Gastroesophageal sphincter (tissue), 4 donors: ENCODE results near the gene ARMC7. TPM values are rescaled to one million over a fixed set of nuclear protein-coding genes. Genes with fewer than 3 reads are reported as not detected.
"Not testable (repeated sequence)": the region's sequence is repeated elsewhere in the genome, so short reads cannot be mapped to it uniquely, and the experiment has no call there.

Experiments
- ATAC-seq: fragments of 150-250 bp; one replicate; pipeline ENCODE4 v1.9.1; 2016; ENCODE audit warnings: mild to moderate bottlenecking, moderate library complexity
- H3K27ac ChIP-seq, 4 donors: fragments of 200-600 bp; sonication (generic) in 3 of 4; 1 replicate in 3 of 4; 2 replicates in 1 of 4; pipeline ENCODE4 v1.5.1; 2016 to 2019
- H3K27me3 ChIP-seq: fragments of 200-600 bp; sonication (generic); one replicate; pipeline ENCODE4 v1.5.1; 2019
- H3K36me3 ChIP-seq, 2 donors: fragments of 200-600 bp; sonication (generic); one replicate each; pipeline ENCODE4 v1.5.1; 2019; ENCODE audit warnings: control low read depth in 1 of 2
- H3K4me1 ChIP-seq, 3 donors: fragments of 200-600 bp; sonication (generic); 1 replicate in 2 of 3; 2 replicates in 1 of 3; pipeline ENCODE4 v1.5.1; 2016 to 2019; ENCODE audit warnings: control low read depth in 2 of 3
- H3K4me3 ChIP-seq, 2 donors: fragments of 200-600 bp; sonication (generic); one replicate each; pipeline ENCODE4 v1.5.1; 2019; ENCODE audit warnings: mild to moderate bottlenecking in 1 of 2, moderate library complexity in 1 of 2
- H3K9me3 ChIP-seq, 3 donors: fragments of 200-600 bp; sonication (generic); one replicate each; pipeline ENCODE4 v1.5.1; 2017 to 2019; ENCODE audit warnings: control low read depth in 2 of 3
- CTCF ChIP-seq, 4 experiments: fragments of 200-600 bp in 2 of 4; fragments of 450-650 bp in 2 of 4; sonication (generic) in 1 of 4; IDR thresholded peaks; one replicate each; pipeline ENCODE4 v1.5.1; 2017 to 2019; ENCODE audit warnings: antibody characterized with exemption in 4 of 4, mild to moderate bottlenecking in 2 of 4, moderate library complexity in 2 of 4
- EP300 ChIP-seq: sonication (generic); formaldehyde crosslinking; IDR thresholded peaks from one replicate; pipeline ENCODE4 v1.6.1; 2017; ENCODE audit warnings: antibody characterized with exemption, mild to moderate bottlenecking
- POLR2A ChIP-seq, 2 donors: fragments of 450-650 bp; IDR thresholded peaks; one replicate each; pipeline ENCODE4 v1.6.1; 2017; ENCODE audit warnings: antibody characterized with exemption in 2 of 2, mild to moderate bottlenecking in 2 of 2, moderate library complexity in 1 of 2
- POLR2AphosphoS5 ChIP-seq: sonication (generic); formaldehyde crosslinking; IDR thresholded peaks from one replicate; pipeline ENCODE4 v1.6.1; 2017; ENCODE audit warnings: antibody characterized with exemption
- WGBS, 2 donors: methylation state at CpG; one replicate each; pipeline ENCODE4 v1.1.5; 2018; ENCODE audit warnings: low coverage in 1 of 2; 5-methylcytosine and 5-hydroxymethylcytosine counted together
- total RNA-seq, 4 donors: library from RNA; depleted of rRNA; stranded (reverse); fragments of >200 nt; gene quantifications; one replicate each; pipeline ENCODE4 v1.1.0, GENCODE V29; 2016

Gene ARMC7
- total RNA-seq, 4 donors from 2014 or later, result 2.4 to 6.1 (median 3.9) TPM

- ATAC-seq, result no peak
- Histone ChIP-seq H3K27ac (no peak overlapping the region), H3K27me3 (no peaks in the 10 kb centered on the region), H3K4me3 (no peak overlapping the region), H3K4me1 (peaks cover 0 to 23% (median 5%) of the 10 kb centered on the region in 3 donors), H3K9me3 (no peaks in the 10 kb centered on the region), H3K36me3 (peaks cover 0 to 20% of the 10 kb centered on the region in 2 donors)
- TF ChIP-seq POLR2AphosphoS5 (no peak), EP300 (no peak), POLR2A (IDR thresholded peaks at IDR 0.05) (no peak), CTCF (IDR thresholded peaks at IDR 0.05) (no peak)
- WGBS, 2 donors, result 89% methylated on average over 1 of the region's 3 CpGs; no CpG with 5 or more reads in 1 of the 2 donors
Measured at GRCh38 chr17:75133001-75133400, 23.2 kb downstream of the ARMC7 start.

GRCh38 chr17:75133607-75134347 lies 24.0 kb downstream of the ARMC7 start:
- H3K27ac ChIP-seq, H3K27me3 ChIP-seq, H3K9me3 ChIP-seq, H3K4me3 ChIP-seq, ATAC-seq: not testable (repeated sequence)
- Histone ChIP-seq H3K36me3 (peaks cover 0 to 16% of the 10 kb centered on the region in 2 donors), H3K4me1 (peaks cover 0 to 23% (median 5%) of the 10 kb centered on the region in 3 donors)
- whole genome bisulfite sequencing, 2 donors, result 87 to 89% methylated on average over 5 to 12 of the region's 14 CpGs

GRCh38 chr17:75135452-75135851 lies 25.7 kb downstream of the ARMC7 start:
- no peaks in the 10 kb centered on the region for H3K9me3 ChIP-seq
- TF ChIP-seq CTCF (IDR thresholded peaks at IDR 0.05) (no peak), POLR2AphosphoS5 (no peak), EP300 (no peak), POLR2A (IDR thresholded peaks at IDR 0.05) (no peak)
- 84% methylated on average over 5 of the region's 5 CpGs; no CpG with 5 or more reads in 1 of the 2 donors for WGBS, 2 donors
- no peaks in the 10 kb centered on the region for H3K27me3 ChIP-seq
- peaks cover 0 to 7% of the 10 kb centered on the region in 2 donors for H3K36me3 ChIP-seq
- H3K4me3 ChIP-seq, result no peak overlapping the region
- H3K4me1 ChIP-seq, result peaks cover 0 to 17% (median 2%) of the 10 kb centered on the region in 3 donors
- no peak overlapping the region for H3K27ac ChIP-seq
- ATAC-seq, result no peak

GRCh38 chr17:75135946-75136345 lies 26.2 kb downstream of the ARMC7 start:
- Histone ChIP-seq H3K9me3 (no peaks in the 10 kb centered on the region), H3K27ac (no peak overlapping the region), H3K4me1 (peaks cover 0 to 12% (median 0%) of the 10 kb centered on the region in 3 donors), H3K36me3 (peaks cover 0 to 12% of the 10 kb centered on the region in 2 donors), H3K27me3 (no peaks in the 10 kb centered on the region), H3K4me3 (no peak overlapping the region)
- no peak for ATAC-seq
- 93 to 100% methylated on average over 4 to 7 of the region's 8 CpGs for WGBS, 2 donors
- TF ChIP-seq POLR2AphosphoS5, result no peak
- TF ChIP-seq CTCF (IDR thresholded peaks at IDR 0.05), result no peak
- TF ChIP-seq EP300, result no peak
- no peak for TF ChIP-seq POLR2A (IDR thresholded peaks at IDR 0.05)

GRCh38 chr17:75137762-75138161 lies 28.0 kb downstream of the ARMC7 start:
- H3K27ac ChIP-seq, H3K4me3 ChIP-seq, H3K27me3 ChIP-seq, ATAC-seq, H3K4me1 ChIP-seq, H3K9me3 ChIP-seq: not testable (repeated sequence)
- WGBS, 2 donors, result 91% methylated on average over 6 to 8 of the region's 9 CpGs
- peaks cover 0 to 19% of the 10 kb centered on the region in 2 donors for H3K36me3 ChIP-seq

GRCh38 chr17:75138519-75138918 lies 28.8 kb downstream of the ARMC7 start:
- ATAC-seq, result no peak
- Histone ChIP-seq H3K9me3 (no peaks in the 10 kb centered on the region), H3K27ac (no peak overlapping the region), H3K27me3 (no peaks in the 10 kb centered on the region), H3K4me3 (no peak overlapping the region), H3K4me1 (no peaks in the 10 kb centered on the region), H3K36me3 (peaks cover 0 to 19% of the 10 kb centered on the region in 2 donors)
- TF ChIP-seq POLR2A (IDR thresholded peaks at IDR 0.05), result no peak
- TF ChIP-seq POLR2AphosphoS5, result no peak
- TF ChIP-seq EP300, result no peak
- TF ChIP-seq CTCF (IDR thresholded peaks at IDR 0.05), result no peak
- WGBS, 2 donors, result 92 to 100% methylated on average over 4 to 5 of the region's 5 CpGs
